ENCODE measurements around the gene MACROD1. TPM values are rescaled to one million over a fixed set of nuclear protein-coding genes. Genes with fewer than 3 reads are reported as not detected.

MACROD1 gene
- total and polyA plus RNA-seq, 9 of the 15 experiments (the other 6 are each of a cell fraction or from before 2014, with no cell fraction given), result 1.1 to 60.0 (median 26.4) TPM

DNA sequence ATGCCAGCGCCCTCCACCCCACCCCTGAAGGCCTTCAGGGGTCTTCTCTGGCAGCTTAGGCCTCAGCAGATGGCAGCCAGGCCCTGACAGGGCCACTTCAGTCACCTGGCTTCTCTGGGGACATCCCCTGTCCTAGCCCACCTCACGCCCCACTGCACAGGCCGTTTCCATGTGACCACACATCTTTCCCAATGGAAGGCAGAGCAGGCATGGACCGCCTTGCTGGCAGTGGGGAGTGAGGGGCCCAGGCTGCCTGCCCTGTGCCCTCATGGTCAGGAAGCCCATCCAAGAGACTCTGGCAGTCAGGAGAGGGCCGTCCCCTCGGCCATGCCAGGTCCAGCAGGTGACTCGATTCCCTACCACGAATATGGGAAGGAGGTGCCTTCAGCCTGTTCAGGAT lies 25.8 kb downstream of the MACROD1 start:
- TF ChIP-seq ZNF76 (CRISPR knock-in tag; IDR thresholded peaks at IDR 0.05; ENCODE audit: borderline replicate concordance) (no peak), DDX20 (tag; IDR thresholded peaks at IDR 0.05; ENCODE audit: low read depth) (no peak)
- H3K9me3 ChIP-seq (replicated peaks; ENCODE audit: control insufficient read depth, insufficient read depth, low read depth, low read length), result no peaks in the 10 kb centered on the region
- no peak overlapping the region for H3K4me2 ChIP-seq (ENCODE audit: insufficient read depth, low read length)
- 80% methylated on average over 8 of the region's 8 CpGs for WGBS (ENCODE audit: insufficient coverage, low coverage, missing lambda C conversion rate)
- H3K9ac ChIP-seq (ENCODE audit: insufficient read depth in 1 of 2, low read depth in 2 of 2, low read length in 2 of 2), result peak overlapping the region in 1 of 2 experiments; percentile 52; a peak in 1 of 4 replicates
- intact Hi-C loops (cut with micrococcal nuclease), result loop anchor here (10.0 kb wide), 2 partner anchors 135 to 395 kb away; no protein-coding TSS in a partner anchor
- in situ Hi-C loops (cut with MboI), result loop anchor here (10.0 kb wide), 1 partner anchor 375 kb away; the partner anchor contains the start of gene ZFTA
- H3K4me3 ChIP-seq, result no peak overlapping the region
- H2AFZ ChIP-seq (ENCODE audit: low read depth, low read length), result no peak overlapping the region
- no peaks in the 10 kb centered on the region for H3K79me2 ChIP-seq (ENCODE audit: control insufficient read depth, insufficient read depth, low read length)
- H3K36me3 ChIP-seq (ENCODE audit: control insufficient read depth, insufficient read depth, low read length), result no peaks in the 10 kb centered on the region; the same call in 2 of the 3 replicates
- peaks cover 23% of the 10 kb centered on the region for H4K20me1 ChIP-seq (replicated peaks; ENCODE audit: control insufficient read depth, insufficient read depth, low read length)
- H3K27me3 ChIP-seq (ENCODE audit: control insufficient read depth in 2 of 2, insufficient read depth in 2 of 2, low read length in 2 of 2), result no peaks in the 10 kb centered on the region
- BruUV-seq (replicated peaks), result no TSS peak
- FAIRE-seq (no peak), DNase-seq (ENCODE audit: extremely low read depth in 1 of 4, low spot score in 3 of 4) (no peak), ATAC-seq (no peak)
- no peaks in the 10 kb centered on the region for H3K9me1 ChIP-seq (ENCODE audit: control insufficient read depth, insufficient read depth, low read length)
- H3K4me1 ChIP-seq (replicated peaks in 1 of 2; ENCODE audit: control insufficient read depth in 2 of 2, insufficient read depth in 2 of 2, low read length in 2 of 2), result peaks cover 0 to 46% of the 10 kb centered on the region in 2 experiments; a peak in 3 of 5 replicates
- POLR2A ChIA-PET, result no interaction called here
- no peak overlapping the region for H3K27ac ChIP-seq (ENCODE audit: extremely low read depth, low read depth, low read length)
- CTCF ChIA-PET (ENCODE audit: low intra/inter-chr PET ratio), result interaction anchor here (0.7 kb wide), 1 partner anchor 101 kb away, joined by 3 read pairs; no protein-coding TSS in a partner anchor

DNA sequence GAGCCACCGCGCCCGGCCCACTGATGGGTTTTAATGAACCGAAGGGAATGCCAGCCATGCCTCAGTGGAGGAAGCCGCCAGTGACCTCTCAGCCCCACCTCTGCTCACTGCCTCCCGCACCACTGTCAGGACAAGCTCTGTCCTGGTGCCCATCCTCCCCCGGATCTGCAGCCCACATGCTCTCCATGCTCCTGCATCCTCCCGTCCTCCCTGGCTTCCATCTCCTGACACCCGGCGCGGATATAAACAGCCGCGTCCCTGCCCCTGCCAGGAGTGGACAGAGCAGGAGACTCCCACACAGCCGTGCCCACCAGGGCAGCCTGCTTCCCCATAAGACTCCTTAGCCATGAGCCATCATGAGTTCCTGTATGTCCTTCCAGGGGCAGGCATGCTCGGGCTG lies 26.9 kb downstream of the MACROD1 start:
- Histone ChIP-seq H4K20me1 (replicated peaks; ENCODE audit: control insufficient read depth, insufficient read depth, low read length) (peaks cover 28% of the 10 kb centered on the region), H3K9ac (ENCODE audit: insufficient read depth in 1 of 2, low read depth in 2 of 2, low read length in 2 of 2) (0 out of 4 replicates have a peak overlapping the region, but pooled peaks of 1 of the 2 experiments have one; percentile 17), H3K4me1 (replicated peaks in 1 of 2; ENCODE audit: control insufficient read depth in 2 of 2, insufficient read depth in 2 of 2, low read length in 2 of 2) (peaks cover 0 to 36% of the 10 kb centered on the region in 2 experiments; a peak in 1 of 5 replicates), H3K4me3 (no peak overlapping the region), H3K9me1 (ENCODE audit: control insufficient read depth, insufficient read depth, low read length) (no peaks in the 10 kb centered on the region), H3K4me2 (ENCODE audit: insufficient read depth, low read length) (no peak overlapping the region), H3K79me2 (ENCODE audit: control insufficient read depth, insufficient read depth, low read length) (no peaks in the 10 kb centered on the region), H3K27me3 (ENCODE audit: control insufficient read depth in 2 of 2, insufficient read depth in 2 of 2, low read length in 2 of 2) (no peaks in the 10 kb centered on the region), H3K36me3 (ENCODE audit: control insufficient read depth, insufficient read depth, low read length) (no peaks in the 10 kb centered on the region; the same call in 2 of the 3 replicates), H3K9me3 (replicated peaks; ENCODE audit: control insufficient read depth, insufficient read depth, low read depth, low read length) (no peaks in the 10 kb centered on the region), H3K27ac (ENCODE audit: extremely low read depth, low read depth, low read length) (no peak overlapping the region), H2AFZ (ENCODE audit: low read depth, low read length) (no peak overlapping the region)
- intact Hi-C loops (cut with micrococcal nuclease), result no loop called here
- no TSS peak for BruUV-seq (replicated peaks)
- no peak for TF ChIP-seq ZBTB7A (IDR thresholded peaks at IDR 0.05; ENCODE audit: borderline replicate concordance, control insufficient read depth, low read depth, low read length)
- no peak for TF ChIP-seq ZBTB9 (CRISPR knock-in tag; IDR thresholded peaks at IDR 0.05)
- TF ChIP-seq ATF1 (CRISPR knock-in tag; IDR thresholded peaks at IDR 0.05), result no peak
- TF ChIP-seq ATF1 (tag; IDR thresholded peaks at IDR 0.05), result no peak
- TF ChIP-seq ZKSCAN1 (IDR thresholded peaks at IDR 0.05; ENCODE audit: low read depth, low read length), result no peak
- no peak for TF ChIP-seq SREBF2 (CRISPR knock-in tag; IDR thresholded peaks at IDR 0.05)
- no peak for TF ChIP-seq ZNF655 (CRISPR knock-in tag; IDR thresholded peaks at IDR 0.05)
- no peak for TF ChIP-seq KDM4B (IDR thresholded peaks at IDR 0.05; ENCODE audit: borderline replicate concordance in 2 of 2, low read depth in 1 of 2)
- TF ChIP-seq HNRNPLL (IDR thresholded peaks at IDR 0.05; ENCODE audit: low read depth, low read length, poor library complexity, severe bottlenecking), result no peak
- no peak for TF ChIP-seq ZNF224 (CRISPR knock-in tag; IDR thresholded peaks at IDR 0.05)
- in situ Hi-C loops (cut with MboI), result no loop called here
- no peak for DNase-seq (ENCODE audit: extremely low read depth in 1 of 4, low spot score in 3 of 4)
- no peak for FAIRE-seq
- ChIA-PET POLR2A (no interaction called here), CTCF (ENCODE audit: low intra/inter-chr PET ratio) (interaction anchor here (0.7 kb wide), 1 partner anchor 100 kb away, joined by 3 read pairs; no protein-coding TSS in a partner anchor)
- 88% methylated on average over 13 of the region's 15 CpGs for WGBS (ENCODE audit: insufficient coverage, low coverage, missing lambda C conversion rate)
- ATAC-seq, result no peak
